ENCODE data around the gene ERICH2.
A peak's percentile ranks its signal among the peaks of the same experiment; 100 is the strongest.

The ERICH2 gene

DNA sequence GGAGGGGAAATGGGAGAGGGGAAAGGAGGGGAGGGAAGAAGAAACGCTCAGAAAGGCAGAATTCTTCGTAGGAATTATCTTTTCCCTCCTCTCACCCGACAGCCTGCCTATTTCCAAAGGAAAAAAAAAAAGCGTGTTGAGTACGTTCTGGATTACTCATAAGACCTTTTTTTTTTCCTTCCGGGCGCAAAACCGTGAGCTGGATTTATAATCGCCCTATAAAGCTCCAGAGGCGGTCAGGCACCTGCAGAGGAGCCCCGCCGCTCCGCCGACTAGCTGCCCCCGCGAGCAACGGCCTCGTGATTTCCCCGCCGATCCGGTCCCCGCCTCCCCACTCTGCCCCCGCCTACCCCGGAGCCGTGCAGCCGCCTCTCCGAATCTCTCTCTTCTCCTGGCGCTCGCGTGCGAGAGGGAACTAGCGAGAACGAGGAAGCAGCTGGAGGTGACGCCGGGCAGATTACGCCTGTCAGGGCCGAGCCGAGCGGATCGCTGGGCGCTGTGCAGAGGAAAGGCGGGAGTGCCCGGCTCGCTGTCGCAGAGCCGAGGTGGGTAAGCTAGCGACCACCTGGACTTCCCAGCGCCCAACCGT lies 46.4 kb downstream of the ERICH2 start, which contains the start of gene GAD1:
Gene GAD1 (plus strand): TSS at position 384 of the 589 bp plus-strand sequence. CDS start 1,705 bp downstream, outside the sequence.
- peak within 1 kb of the TSS; percentile 55 for H3K4me3 ChIP-seq (ENCODE audit: low read depth, low read length)
- no peaks in the 10 kb centered on the region for H3K4me1 ChIP-seq (ENCODE audit: control insufficient read depth, insufficient read depth, low read length)
- H3K9me3 ChIP-seq (ENCODE audit: control insufficient read depth, insufficient read depth, low read depth, low read length), result no peaks in the 10 kb centered on the region
- H3K36me3 ChIP-seq (ENCODE audit: control insufficient read depth in 2 of 2, insufficient read depth in 1 of 2, low read length in 2 of 2), result no peaks in the 10 kb centered on the region
- POLR2A ChIA-PET, result interaction anchor here (0.7 to 1.3 kb wide), 12 partner anchors 9 to 989 kb away, joined by 3 to 8 read pairs (median 3); partner anchors contain the start of genes ERICH2, GORASP2 and UBR3
- H3K27ac ChIP-seq (ENCODE audit: extremely low read depth, low read depth, low read length), result peak within 1 kb of the TSS; percentile 84
- CTCF ChIA-PET, result interaction anchor here (0.6 to 6.4 kb wide), 32 partner anchors 33 to 1638 kb away, joined by 3 to 115 read pairs (median 4); no protein-coding TSS in a partner anchor
- TF ChIP-seq BCL11B (tag by site-specific recombination; IDR thresholded peaks at IDR 0.05; ENCODE audit: low read depth) (no peak), ZNF449 (tag by site-specific recombination; IDR thresholded peaks at IDR 0.05) (peak; percentile 72), GFI1B (tag by site-specific recombination; IDR thresholded peaks at IDR 0.05) (no peak), ZNF239 (tag by site-specific recombination; IDR thresholded peaks at IDR 0.05) (no peak), ZNF549 (tag by site-specific recombination; IDR thresholded peaks at IDR 0.05) (no peak), ZNF274 (IDR thresholded peaks at IDR 0.05; ENCODE audit: low read length) (no peak), ZNF274 (tag by site-specific recombination; IDR thresholded peaks at IDR 0.05; ENCODE audit: borderline replicate concordance) (no peak), KLF9 (tag by site-specific recombination; IDR thresholded peaks at IDR 0.05; ENCODE audit: low read depth) (peak; percentile 44; the same call in 1 of the 2 replicates), ZNF513 (tag by site-specific recombination; IDR thresholded peaks at IDR 0.05) (no peak), ZNF223 (tag by site-specific recombination; IDR thresholded peaks at IDR 0.05) (no peak), ZNF514 (tag by site-specific recombination; IDR thresholded peaks at IDR 0.05) (no peak), ZNF112 (tag by site-specific recombination; IDR thresholded peaks at IDR 0.05) (no peak), SALL2 (tag by site-specific recombination; IDR thresholded peaks at IDR 0.05; ENCODE audit: borderline replicate concordance) (no peak), ZNF623 (tag by site-specific recombination; IDR thresholded peaks at IDR 0.05) (no peak), ZNF2 (tag by site-specific recombination; IDR thresholded peaks at IDR 0.05) (no peak), ZNF121 (tag by site-specific recombination; IDR thresholded peaks at IDR 0.05) (no peak), PRDM1 (tag by site-specific recombination; IDR thresholded peaks at IDR 0.05) (no peak), PRDM2 (tag by site-specific recombination; IDR thresholded peaks at IDR 0.05; ENCODE audit: borderline replicate concordance) (no peak), ZNF837 (tag by site-specific recombination; IDR thresholded peaks at IDR 0.05) (no peak), WT1 (tag by site-specific recombination; IDR thresholded peaks at IDR 0.05) (no peak), ZNF37A (tag by site-specific recombination; IDR thresholded peaks at IDR 0.05) (no peak)
- TF ChIP-seq, protein P1, sequence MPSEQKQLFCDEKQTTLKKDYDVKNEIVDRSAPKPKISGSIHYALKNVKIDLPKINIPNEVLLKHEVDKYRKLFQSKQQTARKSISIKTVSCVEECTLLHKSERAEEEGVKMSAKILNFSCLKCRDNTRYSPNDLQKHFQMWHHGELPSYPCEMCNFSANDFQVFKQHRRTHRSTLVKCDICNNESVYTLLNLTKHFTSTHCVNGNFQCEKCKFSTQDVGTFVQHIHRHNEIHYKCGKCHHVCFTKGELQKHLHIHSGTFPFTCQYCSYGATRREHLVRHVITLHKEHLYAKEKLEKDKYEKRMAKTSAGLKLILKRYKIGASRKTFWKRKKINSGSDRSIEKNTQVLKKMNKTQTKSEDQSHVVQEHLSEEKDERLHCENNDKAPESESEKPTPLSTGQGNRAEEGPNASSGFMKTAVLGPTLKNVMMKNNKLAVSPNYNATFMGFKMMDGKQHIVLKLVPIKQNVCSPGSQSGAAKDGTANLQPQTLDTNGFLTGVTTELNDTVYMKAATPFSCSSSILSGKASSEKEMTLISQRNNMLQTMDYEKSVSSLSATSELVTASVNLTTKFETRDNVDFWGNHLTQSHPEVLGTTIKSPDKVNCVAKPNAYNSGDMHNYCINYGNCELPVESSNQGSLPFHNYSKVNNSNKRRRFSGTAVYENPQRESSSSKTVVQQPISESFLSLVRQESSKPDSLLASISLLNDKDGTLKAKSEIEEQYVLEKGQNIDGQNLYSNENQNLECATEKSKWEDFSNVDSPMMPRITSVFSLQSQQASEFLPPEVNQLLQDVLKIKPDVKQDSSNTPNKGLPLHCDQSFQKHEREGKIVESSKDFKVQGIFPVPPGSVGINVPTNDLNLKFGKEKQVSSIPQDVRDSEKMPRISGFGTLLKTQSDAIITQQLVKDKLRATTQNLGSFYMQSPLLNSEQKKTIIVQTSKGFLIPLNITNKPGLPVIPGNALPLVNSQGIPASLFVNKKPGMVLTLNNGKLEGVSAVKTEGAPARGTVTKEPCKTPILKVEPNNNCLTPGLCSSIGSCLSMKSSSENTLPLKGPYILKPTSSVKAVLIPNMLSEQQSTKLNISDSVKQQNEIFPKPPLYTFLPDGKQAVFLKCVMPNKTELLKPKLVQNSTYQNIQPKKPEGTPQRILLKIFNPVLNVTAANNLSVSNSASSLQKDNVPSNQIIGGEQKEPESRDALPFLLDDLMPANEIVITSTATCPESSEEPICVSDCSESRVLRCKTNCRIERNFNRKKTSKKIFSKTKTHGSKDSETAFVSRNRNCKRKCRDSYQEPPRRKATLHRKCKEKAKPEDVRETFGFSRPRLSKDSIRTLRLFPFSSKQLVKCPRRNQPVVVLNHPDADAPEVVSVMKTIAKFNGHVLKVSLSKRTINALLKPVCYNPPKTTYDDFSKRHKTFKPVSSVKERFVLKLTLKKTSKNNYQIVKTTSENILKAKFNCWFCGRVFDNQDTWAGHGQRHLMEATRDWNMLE (tag by site-specific recombination; conservative IDR thresholded peaks at IDR 0.05; ENCODE audit: low read depth), result no peak
- TF ChIP-seq, protein P2, sequence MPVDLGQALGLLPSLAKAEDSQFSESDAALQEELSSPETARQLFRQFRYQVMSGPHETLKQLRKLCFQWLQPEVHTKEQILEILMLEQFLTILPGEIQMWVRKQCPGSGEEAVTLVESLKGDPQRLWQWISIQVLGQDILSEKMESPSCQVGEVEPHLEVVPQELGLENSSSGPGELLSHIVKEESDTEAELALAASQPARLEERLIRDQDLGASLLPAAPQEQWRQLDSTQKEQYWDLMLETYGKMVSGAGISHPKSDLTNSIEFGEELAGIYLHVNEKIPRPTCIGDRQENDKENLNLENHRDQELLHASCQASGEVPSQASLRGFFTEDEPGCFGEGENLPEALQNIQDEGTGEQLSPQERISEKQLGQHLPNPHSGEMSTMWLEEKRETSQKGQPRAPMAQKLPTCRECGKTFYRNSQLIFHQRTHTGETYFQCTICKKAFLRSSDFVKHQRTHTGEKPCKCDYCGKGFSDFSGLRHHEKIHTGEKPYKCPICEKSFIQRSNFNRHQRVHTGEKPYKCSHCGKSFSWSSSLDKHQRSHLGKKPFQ (tag by site-specific recombination; IDR thresholded peaks at IDR 0.05), result no peak

Data from HEK293 (cell line).